ENCODE measurements around the gene TREM1.
"Not testable (repeated sequence)": the region's sequence is repeated elsewhere in the genome, so short reads cannot be mapped to it uniquely, and the experiment has no call there.

TREM1 gene

DNA sequence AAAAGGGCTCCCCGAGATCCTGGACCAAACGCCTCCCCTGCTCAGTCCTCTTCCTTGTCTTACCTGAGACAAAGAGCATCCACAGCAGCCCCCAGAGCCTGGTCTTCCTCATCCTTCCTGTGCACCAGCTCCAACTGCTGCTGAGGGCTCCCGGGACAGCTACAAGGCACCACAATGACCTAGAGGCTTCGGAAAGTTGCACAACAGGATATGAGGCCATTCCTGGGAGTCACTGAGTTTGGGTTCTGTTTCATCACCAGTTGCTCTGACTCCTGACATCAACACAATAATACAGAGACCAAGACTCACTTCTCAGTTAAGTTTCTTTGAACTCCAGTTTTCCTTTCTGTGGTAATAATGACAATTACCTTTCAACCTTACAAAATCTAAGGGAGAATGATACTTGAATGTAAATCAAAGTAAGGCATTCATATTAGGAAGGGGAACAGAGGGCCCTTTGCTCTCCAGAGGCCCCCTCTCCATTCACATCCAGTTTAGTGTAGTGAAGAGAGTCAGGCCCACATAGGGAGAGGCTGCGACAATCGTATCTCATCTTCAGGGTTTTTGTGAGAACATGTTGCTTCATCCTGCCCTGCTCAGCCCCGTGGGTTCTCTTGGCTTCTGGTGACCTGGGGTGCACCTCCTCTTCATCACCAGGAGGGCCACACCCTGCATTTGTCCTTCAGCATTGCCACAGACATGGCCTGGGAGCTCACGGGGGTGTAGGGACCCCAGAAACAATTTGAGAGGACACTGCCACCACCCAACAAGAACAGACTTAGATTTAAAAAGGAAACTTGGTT, at the start of gene TREM1:
Gene TREM1 (minus strand): TSS at position 139 of the 803 bp plus-strand sequence. CDS start 27 bp downstream, at position 112.
- peak; percentile 17 to 78 for DNase-seq

- no peak for DNase-seq
Observed at GRCh38 chr6:41335943-41336342, 49.5 kb upstream of the TREM1 start.

GRCh38 chr6:41335296-41335695, 48.8 kb upstream of the TREM1 start, which contains the start of gene NCR2:
Gene NCR2 (plus strand): TSS chr6:41335608. CDS start chr6:41335877, 269 bp downstream.
- DNase-seq = no peak

DNA sequence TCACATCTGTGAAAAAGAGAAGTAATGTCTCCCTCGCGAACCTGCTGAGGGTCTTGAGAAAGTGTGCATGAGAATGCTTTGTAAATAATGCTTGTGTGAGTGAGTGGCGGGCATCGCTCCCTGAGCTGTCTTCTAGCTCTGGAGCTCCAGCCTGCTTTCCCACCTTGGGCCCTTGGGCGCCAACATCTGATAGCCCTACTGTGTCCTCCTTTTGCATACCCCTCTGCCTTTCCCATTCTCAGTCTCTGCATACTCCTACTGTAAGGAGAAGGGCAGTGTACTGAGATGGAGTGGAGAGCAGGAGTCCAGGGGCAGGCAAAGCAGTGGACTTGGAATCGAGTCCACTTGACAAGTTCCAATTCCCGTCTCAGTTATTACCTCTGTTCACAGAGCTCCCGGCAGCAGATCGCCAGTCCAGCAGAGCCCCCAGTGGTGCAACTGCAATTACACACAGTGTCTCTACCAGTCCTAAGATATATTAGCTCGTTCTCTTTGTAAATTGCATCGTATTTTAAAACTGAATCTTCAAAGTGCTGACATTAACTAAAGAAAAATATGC, 48.1 kb upstream of the TREM1 start:
- no peak for DNase-seq

DNA sequence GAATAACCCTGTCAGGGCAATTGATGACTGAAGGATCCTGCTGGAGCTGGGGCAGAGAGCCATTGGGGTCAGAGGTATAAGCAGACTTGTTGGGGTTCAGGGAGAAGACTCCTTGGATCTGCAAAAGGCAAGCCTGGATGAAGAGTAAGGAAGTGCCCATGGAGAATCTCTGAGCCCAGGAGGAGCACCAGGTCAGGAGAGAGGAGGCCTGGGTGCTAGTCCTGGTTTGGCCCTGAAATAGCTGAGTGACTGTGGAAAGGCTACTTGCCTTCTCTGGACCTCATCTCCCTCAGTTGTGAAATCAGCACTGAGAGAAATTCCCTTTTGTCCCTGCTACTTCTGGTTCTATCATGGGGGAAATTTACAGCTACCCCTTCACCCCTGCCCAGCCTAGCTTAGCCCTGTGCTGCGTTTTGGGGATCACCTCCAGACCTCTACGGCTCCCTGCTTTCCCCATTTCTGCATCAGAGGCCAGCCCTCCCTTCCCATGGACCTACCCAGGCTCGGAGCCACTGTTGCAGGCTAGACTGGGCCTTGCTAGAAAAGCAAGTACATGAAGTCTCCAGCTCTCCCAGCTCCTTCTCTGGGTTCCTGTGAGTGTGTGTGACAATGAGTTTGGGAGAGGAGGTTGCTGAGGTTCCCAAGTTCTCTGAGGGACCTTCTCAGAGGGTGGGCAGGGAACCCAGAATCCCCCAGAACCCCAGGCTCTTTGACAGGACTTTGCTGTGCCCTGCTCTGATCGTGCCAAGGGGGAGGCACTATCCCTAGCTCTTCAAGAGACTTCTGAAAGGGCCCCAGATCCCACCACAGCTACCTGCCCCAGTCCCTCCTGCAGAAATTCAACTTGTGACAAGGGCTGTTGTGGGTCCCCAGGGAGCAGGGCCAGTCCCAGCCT, 46.6 kb upstream of the TREM1 start:
- DNase-seq = no peak

- DNase-seq = no peak
Observed at GRCh38 chr6:41332241-41332640, 45.8 kb upstream of the TREM1 start.

DNA sequence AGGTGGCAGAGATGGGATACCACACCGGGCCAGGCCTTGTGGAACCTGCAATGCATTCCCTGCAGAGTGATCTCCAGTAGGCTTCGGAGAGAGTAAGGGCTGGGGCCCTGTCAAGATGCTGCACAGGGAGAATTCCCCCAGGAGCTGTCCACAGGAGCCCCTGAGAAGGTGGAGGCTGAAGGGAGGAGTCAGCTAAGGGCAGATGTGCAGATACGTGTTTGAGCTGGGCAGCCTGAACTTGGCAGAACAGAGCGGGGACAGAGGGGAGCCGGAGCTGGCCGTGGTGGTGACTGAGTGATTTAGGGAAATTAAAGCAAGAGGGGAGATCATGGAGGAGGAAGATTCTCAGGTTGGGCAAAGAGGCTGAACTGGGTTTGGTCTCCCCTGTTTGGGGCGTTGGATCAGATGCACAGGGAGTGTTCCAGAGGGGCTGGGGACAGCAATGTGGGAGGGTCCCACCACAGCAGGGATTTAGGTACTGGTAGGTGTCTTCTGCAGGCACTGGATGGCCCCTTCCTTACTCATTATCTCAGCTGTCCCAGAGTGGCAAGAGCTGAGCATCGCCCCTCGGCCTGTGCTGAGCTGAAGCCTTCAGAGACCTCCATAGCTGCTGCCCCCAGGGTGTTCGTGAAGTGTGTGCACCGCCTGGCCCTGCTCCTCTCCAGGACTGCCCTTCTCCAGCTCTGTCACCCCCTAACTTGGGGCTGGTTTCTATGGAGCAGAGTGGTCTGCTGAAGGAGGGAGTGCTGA, 45.1 kb upstream of the TREM1 start:
- DNase-seq = no peak

GRCh38 chr6:41327177-41327576, 40.7 kb upstream of the TREM1 start:
- no peak for DNase-seq

DNA sequence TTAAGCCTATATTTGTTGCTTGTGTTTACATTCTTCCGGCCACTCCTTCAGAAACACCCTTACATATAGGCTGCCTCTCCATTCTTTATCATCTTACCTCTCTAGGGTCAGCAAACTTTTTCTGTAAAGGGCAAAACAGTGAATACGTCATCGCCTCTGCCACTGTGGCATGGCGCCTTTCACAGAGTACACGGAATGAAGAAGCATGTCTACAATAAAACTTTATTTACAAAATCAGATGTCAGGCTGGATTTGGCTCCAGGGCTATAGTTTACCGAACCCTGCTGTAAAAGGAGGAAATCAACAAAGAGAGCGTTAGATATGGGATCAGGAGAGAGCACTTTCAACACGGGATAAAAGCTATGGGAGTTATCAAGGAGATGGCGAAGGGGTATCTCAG, 39.6 kb upstream of the TREM1 start:
- no peak for DNase-seq

DNA sequence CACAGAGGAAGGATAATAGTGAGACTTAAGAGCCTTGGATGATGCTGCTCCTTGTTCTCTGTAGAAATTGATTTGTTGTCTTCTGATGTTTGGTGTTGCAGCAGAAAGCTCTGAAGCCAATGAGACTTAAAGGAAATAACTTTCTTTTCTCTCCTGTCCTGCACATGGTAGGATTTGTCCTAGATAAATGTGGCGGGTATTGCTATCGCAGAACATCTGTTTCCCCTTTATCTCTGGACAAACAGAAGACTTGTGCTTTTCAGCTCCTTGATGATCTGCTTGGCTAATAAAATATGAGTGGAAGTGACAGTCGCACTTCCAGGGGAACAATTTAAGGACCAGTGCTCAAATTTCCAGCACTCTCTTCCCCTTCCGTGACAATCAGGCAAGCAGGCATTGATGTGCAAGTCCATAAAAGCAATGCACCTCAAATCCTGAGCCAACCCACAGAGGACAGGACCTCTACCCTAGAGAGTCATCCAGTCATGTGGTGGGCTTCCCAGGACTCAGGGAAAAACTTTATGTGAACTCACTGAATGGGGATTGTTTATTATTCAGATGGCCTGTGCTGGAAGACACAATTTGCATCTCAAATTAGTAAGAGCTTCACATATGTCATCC, 39.1 kb upstream of the TREM1 start:
- DNase-seq = no peak

GRCh38 chr6:41321183-41321582, 34.7 kb upstream of the TREM1 start:
- no peak for DNase-seq

GRCh38 chr6:41318654-41319565, 32.4 kb upstream of the TREM1 start:
- peak; percentile 84 to 86 for DNase-seq

DNA sequence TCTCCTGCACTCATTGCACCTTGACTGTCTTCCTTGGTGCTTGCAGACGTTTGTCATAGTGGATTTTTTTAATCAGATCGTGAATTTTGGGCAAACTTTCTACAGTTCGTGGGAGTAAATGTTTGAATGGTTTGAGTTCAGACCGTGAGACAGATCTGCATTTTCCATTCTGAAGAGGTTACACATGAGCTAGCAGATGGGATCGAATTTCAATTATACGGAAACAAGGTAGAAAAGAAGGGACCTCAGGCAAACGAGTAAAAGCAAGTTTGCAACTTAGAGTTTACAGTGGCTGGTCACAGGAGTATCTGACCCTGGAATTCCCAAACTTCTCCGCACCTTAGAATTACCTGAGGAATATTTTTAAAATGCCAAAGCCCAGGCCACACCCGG, 31.8 kb upstream of the TREM1 start:
- no peak for DNase-seq

- DNase-seq = no peak
Observed at GRCh38 chr6:41315943-41316620, 29.6 kb upstream of the TREM1 start.

DNA sequence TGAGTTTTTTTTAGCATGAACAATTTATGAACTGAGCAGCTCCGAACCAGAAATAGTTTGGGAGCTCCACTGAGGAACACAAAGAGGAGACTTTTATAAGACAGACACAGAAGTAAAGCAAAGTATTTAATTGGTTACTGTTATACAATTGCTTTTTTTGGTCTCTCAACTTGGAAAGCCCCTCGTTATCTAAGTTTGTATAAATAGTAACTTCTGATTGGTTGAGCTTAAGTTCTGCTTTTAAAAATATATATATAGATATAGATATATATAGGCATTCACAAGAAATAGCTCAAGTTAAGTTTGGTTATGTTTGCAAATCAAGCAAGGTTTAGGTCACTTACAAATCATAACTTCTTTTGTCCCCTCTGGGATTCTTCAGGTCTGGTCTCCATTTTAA, 28.7 kb upstream of the TREM1 start:
- no peak for DNase-seq

GRCh38 chr6:41306187-41306854, 19.8 kb upstream of the TREM1 start:
- DNase-seq = peak; percentile 47 to 58

GRCh38 chr6:41302638-41303037, 16.2 kb upstream of the TREM1 start:
- peak in 1 of 2 donors; percentile 32 for DNase-seq

- DNase-seq = peak in 1 of 2 donors; percentile 61
Observed at GRCh38 chr6:41298785-41299502, 12.5 kb upstream of the TREM1 start.

GRCh38 chr6:41297248-41297647, 10.8 kb upstream of the TREM1 start:
- DNase-seq = not testable (repeated sequence)
